AG09309 (cell line): ENCODE results near the gene NFIB.

Experiments
- DNase-seq: peaks from one replicate; pipeline ENCODE4 v3.0.0-alpha.2; 2010; ENCODE audit warnings: low read depth
- H3K4me3 ChIP-seq: 2 replicates; pipeline ENCODE4 v1.5.1; 2011; ENCODE audit warnings: mild to moderate bottlenecking, low read depth, low read length, moderate library complexity; ENCODE audit not compliant: control insufficient read depth
- CTCF ChIP-seq: IDR thresholded peaks from 2 replicates; pipeline ENCODE4 v1.5.1; 2011; ENCODE audit warnings: mild to moderate bottlenecking, low read depth, low read length, inconsistent platforms; ENCODE audit not compliant: insufficient read depth, control insufficient read depth; ENCODE audit errors: missing control alignments

NFIB gene

GRCh38 chr9:14216612-14217194 is 97.2 kb downstream of the NFIB start:
- no peak for DNase-seq
- H3K4me3 ChIP-seq: no peak overlapping the region
- TF ChIP-seq CTCF: no peak

GRCh38 chr9:14215614-14216013 is 98.3 kb downstream of the NFIB start:
- no peak for TF ChIP-seq CTCF
- H3K4me3 ChIP-seq: no peak overlapping the region
- no peak for DNase-seq

GRCh38 chr9:14214693-14215092 is 99.2 kb downstream of the NFIB start:
- DNase-seq: no peak
- TF ChIP-seq CTCF: no peak

GRCh38 chr9:14214065-14214684 is 99.8 kb downstream of the NFIB start:
- TF ChIP-seq CTCF: no peak
- no peak overlapping the region for H3K4me3 ChIP-seq
- DNase-seq: no peak

More at GRCh38 chr9:14214693-14215092, 99.2 kb downstream of the NFIB start:
- H3K4me3 ChIP-seq: no peak overlapping the region

- no peak for TF ChIP-seq CTCF
- no peak overlapping the region for H3K4me3 ChIP-seq
- no peak for DNase-seq
These were observed 100.4 kb downstream of the NFIB start for GRCh38 chr9:14213504-14213903.

GRCh38 chr9:14212697-14213420 is 101.1 kb downstream of the NFIB start:
- TF ChIP-seq CTCF: no peak
- H3K4me3 ChIP-seq: no peak overlapping the region
- no peak for DNase-seq

- H3K4me3 ChIP-seq: no peak overlapping the region
- TF ChIP-seq CTCF: no peak
- no peak for DNase-seq
These were observed 101.9 kb downstream of the NFIB start for GRCh38 chr9:14212077-14212476.
